HEK293 (cell line): ENCODE results near the gene ARHGAP22.

Experiments
- HOXC10 ChIP-seq: sonication (generic); formaldehyde crosslinking; IDR thresholded peaks from 2 replicates; pipeline ENCODE4 v1.8.1; 2023; ENCODE audit warnings: mild to moderate bottlenecking, missing genetic modification reagents
- YY1 ChIP-seq: fragments of 450-650 bp; formaldehyde crosslinking; IDR thresholded peaks from 2 replicates; pipeline ENCODE4 v1.5.1; 2018; ENCODE audit warnings: missing biosample characterization, missing genetic modification characterization
- ZFP69B ChIP-seq: fragments of 450-650 bp; formaldehyde crosslinking; IDR thresholded peaks from 2 replicates; pipeline ENCODE4 v1.5.1; 2016; ENCODE audit warnings: missing biosample characterization, missing genetic modification characterization
- ZNF174 ChIP-seq: fragments of 450-650 bp; formaldehyde crosslinking; IDR thresholded peaks from 2 replicates; pipeline ENCODE4 v1.5.0; 2017; ENCODE audit warnings: missing biosample characterization, mild to moderate bottlenecking, missing genetic modification characterization
- ZNF433 ChIP-seq: fragments of 450-650 bp; formaldehyde crosslinking; IDR thresholded peaks from 2 replicates; pipeline ENCODE4 v1.5.1; 2016; ENCODE audit warnings: missing biosample characterization, missing genetic modification characterization, low read depth
- ZNF558 ChIP-seq: fragments of 450-650 bp; formaldehyde crosslinking; IDR thresholded peaks from 2 replicates; pipeline ENCODE4 v1.5.1; 2016; ENCODE audit warnings: missing biosample characterization, missing genetic modification characterization
- ZNF777 ChIP-seq: fragments of 450-650 bp; formaldehyde crosslinking; IDR thresholded peaks from 2 replicates; pipeline ENCODE4 v1.5.1; 2017; ENCODE audit warnings: missing biosample characterization, missing genetic modification characterization, borderline replicate concordance
- ZSCAN16 ChIP-seq: fragments of 450-650 bp; formaldehyde crosslinking; IDR thresholded peaks from 2 replicates; pipeline ENCODE4 v1.5.1; 2016; ENCODE audit warnings: missing biosample characterization, missing genetic modification characterization
- TF ChIP-seq, protein P1 (sequence below): fragments of 450-650 bp; formaldehyde crosslinking; IDR thresholded peaks from 2 replicates; pipeline ENCODE4 v1.5.1; 2016; ENCODE audit warnings: missing biosample characterization, missing genetic modification characterization
- TF ChIP-seq, protein P2 (sequence below): fragments of 450-650 bp; formaldehyde crosslinking; IDR thresholded peaks from 2 replicates; pipeline ENCODE4 v1.5.1; 2016; ENCODE audit warnings: missing biosample characterization, missing genetic modification characterization

DNA sequence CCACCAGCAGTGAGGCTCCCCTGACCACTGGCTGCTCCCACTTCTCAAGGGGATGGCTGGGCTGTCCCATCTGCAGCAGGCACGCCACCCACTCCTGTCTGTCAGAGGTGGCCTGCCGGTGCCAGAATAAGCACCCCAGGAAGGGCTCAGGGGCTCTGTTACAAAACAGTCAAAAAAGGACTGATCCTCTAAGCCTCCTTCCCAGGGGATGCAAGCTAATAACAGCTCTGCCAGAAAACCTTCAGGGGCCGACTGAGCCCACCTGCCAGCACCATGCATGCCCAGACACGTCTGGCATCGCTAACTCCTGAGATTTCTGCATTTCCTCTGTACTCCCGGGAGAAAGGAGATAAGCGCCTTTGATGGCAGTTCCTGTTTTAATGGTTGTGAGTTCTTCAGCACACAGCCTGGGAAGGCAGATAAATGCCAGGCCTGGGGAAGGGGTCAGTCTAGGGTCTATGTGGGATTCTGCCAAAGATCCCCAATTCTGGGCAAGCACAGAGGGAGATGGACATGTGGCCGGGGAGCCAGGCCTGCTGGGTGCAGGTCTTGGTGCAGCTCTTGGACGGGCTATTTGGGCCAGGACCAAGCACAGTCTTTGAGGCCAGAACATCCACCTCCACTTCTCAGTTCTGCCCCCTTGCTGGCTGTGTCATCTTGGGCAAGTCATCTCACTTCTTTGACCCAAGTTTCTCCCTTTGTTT is 128.4 kb downstream of the ARHGAP22 start:
- no peak for TF ChIP-seq ZNF433 (tag by site-specific recombination)
- TF ChIP-seq, protein P1, sequence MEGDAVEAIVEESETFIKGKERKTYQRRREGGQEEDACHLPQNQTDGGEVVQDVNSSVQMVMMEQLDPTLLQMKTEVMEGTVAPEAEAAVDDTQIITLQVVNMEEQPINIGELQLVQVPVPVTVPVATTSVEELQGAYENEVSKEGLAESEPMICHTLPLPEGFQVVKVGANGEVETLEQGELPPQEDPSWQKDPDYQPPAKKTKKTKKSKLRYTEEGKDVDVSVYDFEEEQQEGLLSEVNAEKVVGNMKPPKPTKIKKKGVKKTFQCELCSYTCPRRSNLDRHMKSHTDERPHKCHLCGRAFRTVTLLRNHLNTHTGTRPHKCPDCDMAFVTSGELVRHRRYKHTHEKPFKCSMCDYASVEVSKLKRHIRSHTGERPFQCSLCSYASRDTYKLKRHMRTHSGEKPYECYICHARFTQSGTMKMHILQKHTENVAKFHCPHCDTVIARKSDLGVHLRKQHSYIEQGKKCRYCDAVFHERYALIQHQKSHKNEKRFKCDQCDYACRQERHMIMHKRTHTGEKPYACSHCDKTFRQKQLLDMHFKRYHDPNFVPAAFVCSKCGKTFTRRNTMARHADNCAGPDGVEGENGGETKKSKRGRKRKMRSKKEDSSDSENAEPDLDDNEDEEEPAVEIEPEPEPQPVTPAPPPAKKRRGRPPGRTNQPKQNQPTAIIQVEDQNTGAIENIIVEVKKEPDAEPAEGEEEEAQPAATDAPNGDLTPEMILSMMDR (tag by site-specific recombination), result no peak
- TF ChIP-seq ZFP69B (tag by site-specific recombination), result no peak
- no peak for TF ChIP-seq ZNF777
- TF ChIP-seq YY1, result no peak
- no peak for TF ChIP-seq ZSCAN16 (tag by site-specific recombination)
- TF ChIP-seq HOXC10 (CRISPR knock-in tag), result no peak
- TF ChIP-seq, protein P2, sequence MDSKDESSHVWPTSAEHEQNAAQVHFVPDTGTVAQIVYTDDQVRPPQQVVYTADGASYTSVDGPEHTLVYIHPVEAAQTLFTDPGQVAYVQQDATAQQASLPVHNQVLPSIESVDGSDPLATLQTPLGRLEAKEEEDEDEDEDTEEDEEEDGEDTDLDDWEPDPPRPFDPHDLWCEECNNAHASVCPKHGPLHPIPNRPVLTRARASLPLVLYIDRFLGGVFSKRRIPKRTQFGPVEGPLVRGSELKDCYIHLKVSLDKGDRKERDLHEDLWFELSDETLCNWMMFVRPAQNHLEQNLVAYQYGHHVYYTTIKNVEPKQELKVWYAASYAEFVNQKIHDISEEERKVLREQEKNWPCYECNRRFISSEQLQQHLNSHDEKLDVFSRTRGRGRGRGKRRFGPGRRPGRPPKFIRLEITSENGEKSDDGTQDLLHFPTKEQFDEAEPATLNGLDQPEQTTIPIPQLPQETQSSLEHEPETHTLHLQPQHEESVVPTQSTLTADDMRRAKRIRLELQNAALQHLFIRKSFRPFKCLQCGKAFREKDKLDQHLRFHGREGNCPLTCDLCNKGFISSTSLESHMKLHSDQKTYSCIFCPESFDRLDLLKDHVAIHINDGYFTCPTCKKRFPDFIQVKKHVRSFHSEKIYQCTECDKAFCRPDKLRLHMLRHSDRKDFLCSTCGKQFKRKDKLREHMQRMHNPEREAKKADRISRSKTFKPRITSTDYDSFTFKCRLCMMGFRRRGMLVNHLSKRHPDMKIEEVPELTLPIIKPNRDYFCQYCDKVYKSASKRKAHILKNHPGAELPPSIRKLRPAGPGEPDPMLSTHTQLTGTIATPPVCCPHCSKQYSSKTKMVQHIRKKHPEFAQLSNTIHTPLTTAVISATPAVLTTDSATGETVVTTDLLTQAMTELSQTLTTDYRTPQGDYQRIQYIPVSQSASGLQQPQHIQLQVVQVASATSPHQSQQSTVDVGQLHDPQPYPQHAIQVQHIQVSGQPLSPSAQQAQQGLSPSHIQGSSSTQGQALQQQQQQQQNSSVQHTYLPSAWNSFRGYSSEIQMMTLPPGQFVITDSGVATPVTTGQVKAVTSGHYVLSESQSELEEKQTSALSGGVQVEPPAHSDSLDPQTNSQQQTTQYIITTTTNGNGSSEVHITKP (tag by site-specific recombination), result peak; percentile 84
- no peak for TF ChIP-seq ZNF558 (tag by site-specific recombination)
- TF ChIP-seq ZNF174 (tag by site-specific recombination), result no peak
